Gastroesophageal sphincter (tissue), 3 donors: ENCODE measurements around the gene KRT9.

Source experiments
- CTCF ChIP-seq, 4 experiments: fragments of 200-600 bp in 2 of 4; fragments of 450-650 bp in 2 of 4; sonication (generic) in 1 of 4; IDR thresholded peaks; one replicate each; pipeline ENCODE4 v1.5.1; 2017 to 2019; ENCODE audit warnings: antibody characterized with exemption in 4 of 4, mild to moderate bottlenecking in 2 of 4, moderate library complexity in 2 of 4
- EP300 ChIP-seq: sonication (generic); formaldehyde crosslinking; IDR thresholded peaks from one replicate; pipeline ENCODE4 v1.6.1; 2017; ENCODE audit warnings: antibody characterized with exemption, mild to moderate bottlenecking
- POLR2AphosphoS5 ChIP-seq: sonication (generic); formaldehyde crosslinking; IDR thresholded peaks from one replicate; pipeline ENCODE4 v1.6.1; 2017; ENCODE audit warnings: antibody characterized with exemption

GRCh38 chr17:41545829-41546410 lies 25.9 kb downstream of the KRT9 start:
- TF ChIP-seq CTCF (IDR thresholded peaks at IDR 0.05) (no peak), POLR2AphosphoS5 (no peak), EP300 (no peak)
